Fibroblast of skin of back (primary cell): Measurements from ENCODE around the gene G6PC1.
"Not testable (repeated sequence)": the region's sequence is repeated elsewhere in the genome, so short reads cannot be mapped to it uniquely, and the experiment has no call there.

Source experiments
- DNase-seq: peaks from one replicate; pipeline ENCODE4 v3.0.0-alpha.2; 2013

The G6PC1 gene

GRCh38 chr17:42873932-42874695, 26.5 kb upstream of the G6PC1 start:
- DNase-seq = not testable (repeated sequence)

GRCh38 chr17:42877037-42877436, 23.6 kb upstream of the G6PC1 start:
- no peak for DNase-seq

- no peak for DNase-seq
Observed at GRCh38 chr17:42878123-42878880, 22.3 kb upstream of the G6PC1 start.

GRCh38 chr17:42878924-42879595, 21.5 kb upstream of the G6PC1 start:
- DNase-seq = no peak

GRCh38 chr17:42879596-42879985, 21.0 kb upstream of the G6PC1 start:
- peak; percentile 15 for DNase-seq

- DNase-seq = no peak
Observed at GRCh38 chr17:42880776-42881310, 19.8 kb upstream of the G6PC1 start.

- not testable (repeated sequence) for DNase-seq
Observed at GRCh38 chr17:42881706-42882105, 18.9 kb upstream of the G6PC1 start.

GRCh38 chr17:42882166-42882565, 18.4 kb upstream of the G6PC1 start:
- no peak for DNase-seq

- no peak for DNase-seq
Observed at GRCh38 chr17:42883802-42884558, 16.6 kb upstream of the G6PC1 start.

GRCh38 chr17:42885806-42886205, 14.8 kb upstream of the G6PC1 start:
- not testable (repeated sequence) for DNase-seq

- no peak for DNase-seq
Observed at GRCh38 chr17:42886283-42887176, 14.1 kb upstream of the G6PC1 start.

GRCh38 chr17:42889809-42890208, 10.8 kb upstream of the G6PC1 start:
- DNase-seq = no peak

GRCh38 chr17:42891539-42892152, 9.0 kb upstream of the G6PC1 start:
- peak; percentile 5 for DNase-seq

GRCh38 chr17:42893359-42893758, 7.2 kb upstream of the G6PC1 start:
- no peak for DNase-seq

GRCh38 chr17:42894283-42895184, 6.1 kb upstream of the G6PC1 start:
- no peak for DNase-seq

GRCh38 chr17:42895185-42895555, 5.4 kb upstream of the G6PC1 start:
- peak; percentile 73 for DNase-seq

- no peak for DNase-seq
Observed at GRCh38 chr17:42898147-42898811, 2.3 kb upstream of the G6PC1 start.

- DNase-seq = not testable (repeated sequence)
Observed at GRCh38 chr17:42899981-42900380, 618 bp upstream of the G6PC1 start.

GRCh38 chr17:42901535-42902229, 1.1 kb downstream of the G6PC1 start:
- DNase-seq = no peak
